DMS 273 treated with DMSO at 0.1 percent for 48 hours (cell line): ENCODE results near the gene CSF3R.

Experiments used
- DNase-seq: peaks from one replicate; lab custom pipeline; 2025; lab: John Stamatoyannopoulos, UW

CSF3R gene

DNA sequence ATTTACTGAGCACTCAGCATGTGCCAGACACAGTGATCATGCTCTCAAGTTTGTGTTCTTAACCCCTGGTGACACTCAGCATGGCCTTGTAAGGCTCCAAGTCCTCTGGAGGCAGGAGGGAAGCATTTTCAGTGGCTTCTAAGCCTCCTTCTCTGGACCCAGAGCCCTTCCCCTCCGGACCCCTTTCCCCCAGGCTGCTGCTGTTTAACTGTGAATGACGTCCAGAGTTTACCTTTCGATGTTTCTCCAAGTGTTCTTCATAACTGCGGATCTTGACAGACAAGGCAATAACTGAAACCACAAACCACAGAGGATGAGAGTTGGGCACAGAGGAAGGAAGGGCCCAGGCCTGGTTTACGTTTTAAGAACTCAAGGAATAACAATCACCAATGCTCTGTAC is 25.0 kb downstream of the CSF3R start:
- no peak for DNase-seq

DNA sequence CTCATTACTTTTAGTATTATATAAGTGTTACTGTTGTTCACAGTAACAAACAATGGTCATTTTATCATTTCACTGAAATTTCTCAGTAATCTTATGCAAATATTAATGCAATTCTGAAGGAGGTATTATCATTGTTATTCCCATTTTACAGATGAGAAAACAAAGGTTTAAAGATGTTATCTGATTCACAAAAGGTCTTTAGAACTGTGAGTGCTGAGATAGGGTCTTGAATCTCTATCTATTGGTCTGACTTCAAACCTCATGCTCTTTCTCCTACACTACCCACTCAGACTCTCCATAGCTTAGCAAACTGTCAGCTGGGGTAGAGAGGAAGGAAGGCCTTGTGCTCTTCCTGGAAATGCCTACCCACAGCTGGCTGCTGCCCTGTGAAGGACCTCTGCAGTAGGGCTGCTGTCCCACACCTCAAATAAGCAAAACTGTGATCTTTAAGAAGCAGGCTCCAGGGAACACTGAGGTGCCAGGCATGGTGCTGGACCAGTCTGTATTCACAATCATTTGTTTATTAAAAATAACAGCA is 26.3 kb downstream of the CSF3R start:
- DNase-seq, result no peak

DNA sequence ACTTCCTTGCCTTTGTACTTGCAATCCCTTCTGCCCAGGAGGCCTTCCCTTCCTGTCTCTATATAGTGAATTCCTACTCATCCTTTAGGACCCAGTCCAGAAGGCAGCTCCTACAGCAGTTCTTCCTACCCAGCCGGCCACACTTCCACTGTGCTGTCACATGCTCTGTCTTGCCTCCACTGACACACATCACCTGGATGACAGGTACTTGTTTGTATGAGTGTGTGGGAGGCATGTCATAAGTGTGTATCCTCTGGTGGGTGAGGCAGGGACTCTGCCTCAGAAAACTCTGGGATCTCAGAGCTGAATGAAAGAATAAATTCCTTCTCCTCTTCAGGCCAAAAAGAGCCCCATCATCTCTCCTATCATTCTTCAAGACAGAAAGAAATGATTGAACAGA is 27.3 kb downstream of the CSF3R start:
- no peak for DNase-seq

DNA sequence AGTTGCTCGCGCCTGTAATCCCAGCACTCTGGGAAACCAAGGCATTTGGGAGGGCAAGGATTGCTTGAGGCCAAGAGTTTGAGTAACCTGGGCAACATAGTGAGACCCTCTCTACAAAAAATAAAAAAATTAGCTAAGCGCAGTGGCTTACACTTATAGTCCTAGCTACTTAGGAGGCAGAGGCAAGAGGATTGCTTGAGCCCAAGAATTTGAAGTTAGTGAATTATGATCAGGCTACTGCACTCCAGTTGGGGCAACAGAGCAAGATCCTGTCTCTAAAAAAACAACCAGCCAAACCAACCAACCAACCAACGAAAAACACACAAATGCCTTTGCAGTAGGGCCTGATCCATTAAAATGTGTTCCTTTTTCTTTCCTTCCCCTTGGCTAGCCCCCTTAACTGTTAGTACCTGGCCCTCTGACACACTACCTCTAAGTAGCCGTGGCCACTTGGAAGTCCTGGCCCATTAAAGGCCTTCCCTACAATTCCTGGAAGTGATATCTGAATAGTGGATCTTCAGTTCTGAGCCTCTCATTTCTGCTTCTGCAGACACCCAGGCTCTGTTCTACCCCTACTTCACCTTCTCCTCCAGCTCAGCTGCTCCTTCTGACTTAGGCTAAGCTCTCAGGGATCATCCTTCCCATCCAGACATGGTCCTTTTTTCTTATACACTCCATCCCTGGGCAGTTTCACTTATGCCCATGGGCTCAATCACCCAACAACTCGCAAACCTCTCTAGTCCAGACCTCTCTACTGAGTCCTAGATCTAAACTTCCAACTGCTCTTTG is 28.9 kb downstream of the CSF3R start:
- no peak for DNase-seq

DNA sequence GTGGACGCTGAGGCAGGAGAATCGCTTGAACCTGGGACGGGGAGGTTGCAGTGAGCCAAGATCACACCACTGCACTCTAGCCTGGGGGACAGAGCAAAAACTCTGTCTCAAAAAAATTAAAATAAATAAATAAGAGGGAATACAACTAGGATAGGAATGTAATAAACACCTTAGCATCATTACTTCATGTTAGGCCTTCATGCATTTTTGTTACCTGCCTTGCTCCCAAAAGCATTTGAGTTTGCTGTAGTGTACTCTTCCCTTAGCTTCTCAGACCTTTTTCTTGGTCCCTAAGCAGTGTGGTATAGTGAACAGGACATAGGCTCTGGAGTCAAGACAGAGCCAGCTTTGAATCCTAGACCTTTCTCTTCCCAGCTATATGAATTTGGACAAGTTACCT is 29.7 kb downstream of the CSF3R start:
- DNase-seq, result no peak

DNA sequence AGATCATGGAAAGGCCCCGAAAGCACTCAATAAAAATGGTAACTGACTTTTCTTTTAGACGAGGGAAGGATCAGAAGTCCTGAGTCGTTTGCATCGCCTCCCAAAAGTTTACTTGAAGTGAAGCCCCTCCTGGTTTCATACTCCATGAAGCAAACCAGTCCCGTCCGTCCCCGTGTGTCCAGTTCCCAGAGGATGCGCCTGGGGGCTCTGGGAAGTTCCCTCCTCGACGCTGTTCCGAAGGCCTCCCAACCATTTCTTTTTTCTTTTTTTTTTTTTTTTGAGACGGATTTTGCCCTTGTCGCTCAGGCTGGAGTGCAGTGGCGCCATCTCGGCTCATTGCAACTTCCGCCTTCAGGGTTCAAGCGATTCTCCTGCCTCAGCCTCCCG is 31.8 kb downstream of the CSF3R start:
- DNase-seq, result no peak

DNA sequence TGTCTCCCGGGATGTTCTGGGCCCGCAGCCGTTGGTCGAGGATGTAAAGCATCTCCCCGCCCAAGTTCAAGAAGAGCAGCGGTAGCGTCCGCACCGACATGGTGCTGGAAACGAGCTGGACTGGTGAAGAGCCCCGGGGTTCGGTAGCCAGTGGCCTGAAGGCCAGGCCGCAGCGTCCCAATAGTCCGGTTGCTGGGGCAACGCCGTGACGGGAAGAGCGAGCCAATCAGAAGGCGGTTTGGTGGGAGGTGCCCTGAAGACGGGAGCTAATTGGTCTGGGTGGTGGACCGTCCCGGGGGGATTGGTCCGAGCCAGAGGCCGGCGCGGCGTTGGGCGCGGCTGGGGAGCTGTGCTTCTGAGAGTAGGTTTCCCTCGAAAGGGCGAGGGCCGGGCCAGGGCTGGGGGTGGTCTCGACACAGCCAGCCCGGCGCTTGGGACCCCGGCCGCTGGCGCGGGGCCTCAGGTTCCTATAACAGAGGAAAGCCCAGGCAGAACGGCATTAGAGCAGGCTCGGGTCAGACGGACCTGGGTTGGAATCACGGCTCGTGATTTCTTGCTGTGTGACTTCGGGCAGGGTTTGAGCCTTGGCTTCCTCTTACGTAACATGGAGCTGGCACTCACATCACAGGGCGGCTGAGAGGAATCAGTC is 32.3 kb downstream of the CSF3R start, which contains the start of gene OSCP1:
OSCP1 (minus strand) TSS at position 182 of the 649 bp plus-strand sequence; CDS start at position 100, 82 bp downstream.
- peak; percentile 86 for DNase-seq

DNA sequence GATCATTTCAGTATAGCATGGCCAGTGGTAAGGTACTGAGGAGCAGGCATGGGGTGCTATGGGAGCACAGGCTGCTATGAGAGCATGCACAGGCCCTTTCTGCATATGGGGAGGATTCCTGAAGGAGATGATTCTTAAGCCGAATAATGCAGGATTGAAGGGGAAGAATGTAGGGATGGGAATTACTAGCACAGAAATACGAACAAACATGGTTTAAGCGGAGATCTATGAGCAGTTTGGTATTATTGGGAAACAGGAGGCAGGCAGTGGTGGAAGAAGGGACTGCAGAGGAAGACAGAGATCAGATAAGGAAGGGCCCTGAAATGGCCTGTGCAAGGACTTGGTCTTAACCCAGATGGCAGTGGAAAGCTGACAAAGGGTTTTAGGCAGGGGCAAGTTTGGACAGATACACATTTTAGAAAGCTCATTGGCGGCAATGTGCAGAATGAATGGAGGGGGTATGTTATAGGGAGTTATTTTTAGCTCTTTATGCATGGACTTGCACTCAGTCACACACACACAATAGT is 34.1 kb downstream of the CSF3R start:
- DNase-seq, result peak; percentile 92

DNA sequence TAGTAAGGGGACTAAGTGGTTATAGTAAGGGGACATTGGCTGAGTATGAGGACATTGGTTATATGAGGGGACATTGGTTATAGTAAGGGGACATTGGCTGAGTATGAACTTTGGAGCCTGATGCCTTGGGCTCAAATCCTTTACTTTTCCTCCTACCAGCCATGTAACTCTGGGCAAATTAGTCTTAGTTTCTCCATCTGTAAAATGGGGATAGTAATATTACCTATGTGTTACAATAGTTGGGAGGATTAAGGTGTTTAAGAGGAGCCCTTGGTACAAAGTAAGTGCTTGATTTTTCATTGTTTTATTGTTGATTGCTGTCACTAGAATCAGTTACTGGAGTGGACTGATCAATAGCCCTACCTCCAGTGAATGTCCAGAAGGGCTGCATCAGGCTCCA is 35.3 kb downstream of the CSF3R start:
- DNase-seq, result no peak

DNA sequence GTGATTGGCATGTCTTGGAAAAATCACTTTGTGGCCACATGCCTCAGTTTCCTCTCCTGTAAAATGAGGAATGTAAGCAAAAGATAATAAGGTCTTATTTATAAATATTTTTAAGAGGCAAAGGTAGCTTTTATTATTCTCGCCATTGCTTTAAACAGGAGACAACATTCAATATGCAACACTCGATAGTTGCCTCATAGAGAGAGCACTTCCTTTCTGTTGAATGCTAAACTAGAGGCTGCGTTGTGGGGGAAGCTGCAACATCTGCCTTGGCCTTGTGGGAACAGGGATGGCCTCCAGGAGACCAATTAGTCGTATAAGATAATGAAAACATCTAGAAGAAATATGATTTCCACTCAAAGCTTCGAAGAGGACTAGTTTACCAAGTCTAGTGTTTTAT is 36.0 kb downstream of the CSF3R start:
- no peak for DNase-seq

DNA sequence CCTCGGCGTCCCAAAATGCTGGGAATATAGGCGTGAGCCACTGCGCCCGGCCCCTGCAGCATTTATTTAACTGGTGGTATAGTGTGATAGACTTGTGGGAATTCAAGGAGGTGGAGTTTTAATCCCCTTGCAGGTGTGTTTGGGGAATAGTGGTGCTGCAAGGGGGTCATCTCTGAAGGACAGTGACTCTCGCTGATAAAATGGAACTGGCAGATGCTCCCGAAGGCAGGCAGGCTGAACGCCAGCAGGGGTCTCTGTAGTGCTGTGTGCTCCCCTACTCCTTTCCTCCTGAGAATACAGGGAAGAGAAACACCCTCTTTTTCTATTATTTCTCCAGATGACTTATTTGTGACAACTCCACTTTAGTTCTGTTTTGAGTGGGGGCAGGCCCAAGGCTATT is 36.4 kb downstream of the CSF3R start:
- peak; percentile 15 for DNase-seq

DNA sequence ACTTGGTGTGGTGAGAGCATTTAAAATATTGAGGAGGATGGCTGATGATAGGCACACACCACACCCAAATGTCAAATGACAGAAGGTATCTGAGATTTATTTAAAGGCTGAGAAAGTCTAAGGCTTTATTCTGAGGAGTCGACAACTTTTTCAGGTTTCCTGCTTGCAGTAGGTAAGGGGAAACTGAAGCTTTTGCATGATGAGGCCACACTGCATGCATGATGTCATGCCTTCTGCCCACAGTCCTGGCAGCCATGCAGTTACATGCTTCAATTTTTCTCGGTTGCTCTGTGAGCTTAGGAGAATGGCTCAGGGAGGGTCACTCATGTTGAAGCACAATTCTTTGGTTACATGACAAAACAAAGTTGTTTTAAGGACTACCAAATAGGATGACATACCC is 39.4 kb downstream of the CSF3R start:
- DNase-seq, result no peak

DNA sequence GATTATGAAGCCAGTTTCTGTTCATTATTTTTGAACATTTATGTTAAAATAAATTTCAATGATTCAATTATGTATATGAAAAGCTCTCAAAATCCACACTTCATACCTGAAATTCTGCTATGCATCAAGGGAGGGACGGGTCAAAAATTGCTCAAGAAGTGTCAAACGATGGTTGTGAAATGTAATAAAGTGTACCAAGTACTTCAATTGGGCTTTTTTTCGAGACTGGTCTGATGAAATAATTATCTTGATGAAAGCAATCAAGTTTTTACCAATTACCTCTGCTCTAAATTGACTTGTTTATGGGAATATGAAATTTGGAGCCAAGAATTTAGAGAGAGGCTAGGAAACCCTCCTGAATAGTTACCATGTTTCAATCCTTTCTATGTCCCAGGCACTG is 40.4 kb downstream of the CSF3R start:
- DNase-seq, result no peak

DNA sequence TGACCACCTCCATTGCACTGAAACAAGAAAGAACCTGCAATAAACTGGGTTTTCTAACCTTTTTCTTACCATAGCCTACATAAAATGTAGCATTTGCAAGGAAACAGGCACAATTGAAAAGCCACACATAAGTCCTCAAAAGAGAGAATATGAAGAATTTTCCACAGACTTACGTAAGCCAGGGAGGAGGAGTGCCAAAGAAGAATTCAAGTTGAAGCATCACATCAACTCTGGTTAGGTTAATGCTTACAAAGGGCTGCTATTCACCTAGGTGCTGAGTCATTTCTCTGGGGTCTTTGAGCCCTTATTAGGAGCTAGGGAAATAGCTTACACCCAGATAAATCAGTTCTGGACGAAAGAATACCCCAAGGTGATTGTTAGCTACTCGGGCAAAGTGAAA is 42.1 kb downstream of the CSF3R start:
- DNase-seq, result no peak

DNA sequence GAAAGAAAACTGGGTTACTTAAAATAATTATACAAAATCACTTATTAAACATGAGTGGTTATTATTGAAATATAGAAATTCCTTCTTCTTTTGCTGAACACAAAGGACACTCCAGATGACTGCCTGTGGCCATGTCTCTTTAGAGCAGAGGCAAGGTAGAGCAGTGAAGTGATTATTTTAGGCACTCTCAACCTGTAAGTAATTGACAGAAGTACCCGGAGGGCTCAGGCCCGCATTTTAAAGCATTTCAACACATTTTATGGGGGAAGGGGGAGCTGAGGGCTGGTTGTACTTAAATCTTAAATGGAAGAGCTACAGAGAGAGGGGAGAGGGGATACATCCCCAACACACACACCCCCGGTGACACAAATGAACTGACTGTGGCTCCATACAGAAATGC is 42.7 kb downstream of the CSF3R start:
- DNase-seq, result no peak

DNA sequence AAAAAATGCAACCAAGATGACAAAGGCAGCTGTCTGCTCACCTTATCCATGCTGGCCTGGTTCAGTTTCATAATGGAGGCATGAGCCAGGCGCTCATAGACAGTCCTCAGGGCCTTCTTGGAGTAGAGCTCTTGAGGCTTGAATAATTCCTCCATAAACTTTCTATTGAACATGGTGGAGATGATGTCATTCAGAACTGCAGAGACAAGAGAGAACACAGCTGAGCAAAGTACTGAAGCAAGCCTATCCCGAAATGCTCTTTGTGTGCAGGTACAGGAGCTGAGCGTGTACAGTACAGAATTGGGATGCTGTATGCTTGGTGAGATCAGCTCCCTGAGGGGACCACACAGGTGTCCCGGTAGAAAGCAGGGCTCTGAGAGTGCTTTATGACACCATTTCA is 44.0 kb downstream of the CSF3R start:
- DNase-seq, result no peak

DNA sequence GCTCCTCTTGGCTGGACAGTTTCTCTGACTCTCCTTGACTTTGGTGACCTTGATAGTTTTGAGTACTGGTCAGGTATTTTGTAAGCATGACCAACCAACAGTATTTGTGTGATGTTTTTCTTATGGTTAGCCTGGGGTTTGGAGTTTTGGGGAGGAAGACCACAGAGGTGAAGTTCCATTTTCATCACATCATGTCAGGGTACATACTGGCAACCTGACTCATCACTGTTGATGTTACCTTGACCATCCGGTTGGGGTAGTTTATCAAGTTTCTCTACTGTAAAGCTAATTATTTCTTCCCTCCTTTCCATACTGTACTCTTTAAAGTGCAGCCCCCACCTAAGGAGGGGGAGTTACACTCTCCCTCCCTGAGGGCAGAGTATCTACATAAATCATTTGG is 45.9 kb downstream of the CSF3R start:
- no peak for DNase-seq

DNA sequence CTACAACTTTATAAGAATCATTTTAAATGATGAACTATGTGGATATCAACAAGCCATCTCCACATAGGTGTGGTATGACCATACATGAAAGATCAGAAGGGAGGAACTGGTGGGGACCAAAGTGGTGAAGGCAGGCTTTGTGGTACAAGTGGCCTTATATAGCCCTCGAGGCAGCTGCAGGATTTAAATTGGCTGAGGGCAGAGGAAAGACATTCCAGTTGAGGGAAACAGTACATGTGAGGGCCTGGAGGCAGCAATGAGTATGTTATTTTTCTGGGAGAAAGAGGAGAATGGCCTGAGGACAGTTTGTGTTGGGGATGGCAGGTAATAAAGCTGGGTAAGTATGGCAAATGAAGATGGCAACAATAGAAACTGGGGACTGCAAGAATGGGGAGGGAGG is 49.6 kb downstream of the CSF3R start:
- DNase-seq, result no peak

DNA sequence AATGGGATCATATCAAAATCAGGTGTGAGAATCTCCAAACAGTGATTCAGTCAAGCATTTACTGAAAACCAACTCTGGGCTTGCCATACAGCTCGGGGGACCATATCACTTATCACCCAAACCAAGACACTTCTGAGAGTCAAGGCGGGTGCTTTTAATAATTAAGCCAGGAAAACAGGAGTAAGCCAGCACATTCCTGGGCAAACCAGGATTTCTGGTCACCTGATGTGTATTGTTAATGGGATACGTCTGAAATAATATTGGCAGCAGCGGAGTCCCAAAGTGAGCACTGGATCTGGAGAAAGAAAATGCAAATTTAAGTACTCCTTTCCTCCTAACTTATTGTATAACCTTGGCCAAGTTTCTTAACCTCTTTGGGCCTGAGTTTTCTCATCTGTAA is 50.1 kb downstream of the CSF3R start:
- no peak for DNase-seq

DNA sequence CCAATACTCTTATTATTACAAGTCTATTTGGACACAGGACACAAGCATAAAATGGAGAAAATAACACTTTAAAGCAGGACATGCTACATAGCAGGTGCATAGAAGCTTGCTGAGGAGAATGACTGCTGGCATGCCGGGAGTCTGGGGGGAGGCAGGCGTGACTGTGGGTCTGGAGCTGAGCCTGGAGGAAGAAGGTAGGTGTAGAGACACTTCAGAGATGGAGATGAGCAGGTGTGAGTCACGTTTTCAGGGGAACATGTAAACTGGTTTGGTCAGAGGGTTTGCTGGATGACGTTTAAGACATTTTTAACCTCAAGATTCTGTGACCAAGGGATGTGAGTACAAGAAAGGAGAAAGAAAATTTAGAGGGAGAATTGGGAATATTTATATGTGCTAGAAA is 56.9 kb downstream of the CSF3R start:
- no peak for DNase-seq

DNA sequence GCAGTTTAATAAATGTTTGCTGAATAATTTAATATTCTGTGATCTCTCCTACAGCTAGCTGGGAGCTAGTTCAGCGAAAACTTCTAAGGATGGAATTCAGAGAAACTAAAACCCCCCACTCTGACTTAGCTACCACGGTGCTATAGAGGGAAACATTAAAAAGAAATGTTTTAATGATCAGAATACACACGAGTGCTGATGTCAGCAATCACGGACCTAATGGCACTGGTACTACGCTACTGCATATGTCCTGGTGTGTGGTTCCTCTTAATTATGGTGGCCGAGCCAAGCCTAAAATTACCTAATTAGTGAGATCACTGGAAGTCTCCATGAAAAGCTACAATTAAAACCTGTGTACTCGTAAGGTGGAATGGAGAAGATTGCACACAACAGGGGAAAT is 61.1 kb downstream of the CSF3R start:
- no peak for DNase-seq

DNA sequence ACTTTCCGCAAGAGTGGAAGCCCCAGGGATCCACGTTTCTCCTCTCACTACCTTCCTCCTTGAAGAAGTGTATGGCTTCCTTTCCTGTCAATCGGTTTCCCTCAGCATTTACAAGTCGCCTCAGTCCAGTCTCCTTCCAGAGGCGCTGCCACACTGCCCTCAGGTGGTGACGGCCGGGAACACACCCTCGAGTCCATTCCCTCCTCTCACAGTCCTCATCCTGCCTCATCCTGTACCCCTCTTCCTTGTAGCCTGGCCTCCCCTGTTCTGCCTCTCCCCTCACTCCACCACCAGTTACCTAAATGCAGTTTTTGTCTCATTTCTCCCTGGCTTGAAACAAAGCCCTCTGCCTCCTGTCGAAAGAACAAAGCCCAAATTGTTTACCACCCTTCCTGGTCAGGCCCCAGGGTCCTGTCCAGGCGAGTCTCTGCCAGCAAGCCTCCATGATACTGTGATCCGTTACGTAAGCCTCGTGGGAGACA is 61.8 kb downstream of the CSF3R start:
- DNase-seq, result peak; percentile 35

DNA sequence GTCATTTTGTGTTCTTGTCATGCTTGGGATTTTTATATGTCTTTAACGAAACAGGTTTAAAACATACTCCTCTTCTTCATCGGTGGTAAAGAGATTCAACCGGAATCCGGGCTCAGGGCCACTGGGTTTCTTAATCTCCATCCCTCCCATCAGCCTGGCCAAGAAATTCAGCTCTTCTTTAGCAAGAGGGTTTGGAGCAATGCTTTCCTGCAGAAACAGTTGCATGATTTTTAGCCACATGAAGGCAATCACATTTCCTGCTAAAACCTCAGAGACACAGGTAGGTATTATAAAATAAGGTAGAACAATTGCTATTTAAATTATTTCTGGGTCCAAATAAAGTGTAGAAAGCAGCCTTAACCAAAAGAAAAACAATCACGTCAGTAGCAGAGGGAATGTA is 62.3 kb downstream of the CSF3R start:
- DNase-seq, result no peak
